IMR-90 (cell line): ENCODE data around the gene B4GALNT3. TPM values are rescaled to one million over a fixed set of nuclear protein-coding genes. Genes with fewer than 3 reads are reported as not detected.
A peak's percentile ranks its signal among the peaks of the same experiment; 100 is the strongest.

ENCODE experiments used
- ATAC-seq: fragments of 200-7000 bp; cut with Tn5 transposase; 2 replicates; pipeline ENCODE4 v1.9.1; 2020; ENCODE audit warnings: low read depth, mild to moderate bottlenecking, moderate library complexity
- BruUV-seq: library from RNA; stranded (reverse); fragments of 400-500 nt; replicated peaks from 2 replicates; lab custom pipeline; 2021; lab: Mats Ljungman, UMichigan
- CTCF ChIA-PET: fragments of 300-600 bp; formaldehyde crosslinking; extraction: SDS; loops from one replicate; lab custom pipeline; 2021; ENCODE audit warnings: antibody characterized with exemption; lab: Yijun Ruan, JAX
- POLR2A ChIA-PET: fragments of 300-600 bp; sonication (Branson Sonifier 250); formaldehyde crosslinking; loops from one replicate; lab custom pipeline; 2022; ENCODE audit warnings: antibody characterized with exemption; ENCODE audit not compliant: unreplicated experiment; lab: Charles Lee
- DNase-seq: peaks from one replicate; pipeline ENCODE4 v3.0.0; 2013
- H2AFZ ChIP-seq: replicated peaks from 2 replicates; pipeline ENCODE3; 2013; ENCODE audit warnings: low read length, mild to moderate bottlenecking; ENCODE audit not compliant: poor library complexity
- H2AK5ac ChIP-seq: 2 replicates; pipeline ENCODE4 v1.6.1; 2013; ENCODE audit warnings: low read depth, low read length, inconsistent platforms
- H2AK9ac ChIP-seq: replicated peaks from 2 replicates; pipeline ENCODE3; 2013; ENCODE audit warnings: mild to moderate bottlenecking, low read depth, low read length, moderate library complexity; ENCODE audit not compliant: poor library complexity
- H2BK120ac ChIP-seq: 2 replicates; pipeline ENCODE4 v1.6.1; 2013; ENCODE audit warnings: low read depth, low read length, inconsistent platforms
- H2BK15ac ChIP-seq: 3 replicates; pipeline ENCODE4 v1.6.1; 2013; ENCODE audit warnings: low read depth, low read length, inconsistent platforms
- H2BK20ac ChIP-seq: 2 replicates; pipeline ENCODE4 v1.6.1; 2013; ENCODE audit warnings: low read depth, mild to moderate bottlenecking, inconsistent platforms, low read length, moderate library complexity
- H2BK5ac ChIP-seq: 2 replicates; pipeline ENCODE4 v1.6.1; 2013; ENCODE audit warnings: mild to moderate bottlenecking, low read depth, low read length, inconsistent platforms; ENCODE audit not compliant: poor library complexity, severe bottlenecking
- H3K14ac ChIP-seq: replicated peaks from 2 replicates; pipeline ENCODE4 v1.6.1; 2013; ENCODE audit warnings: low read depth, low read length, inconsistent platforms
- H3K18ac ChIP-seq: 2 replicates; pipeline ENCODE4 v1.6.1; 2013; ENCODE audit warnings: low read depth, low read length, control low read depth
- H3K23ac ChIP-seq: 2 replicates; pipeline ENCODE4 v1.6.1; 2013; ENCODE audit warnings: low read depth, low read length, inconsistent platforms
- H3K27ac ChIP-seq: 2 replicates; pipeline ENCODE4 v1.5.1; 2013; ENCODE audit warnings: mild to moderate bottlenecking, control low read depth, low read length; ENCODE audit not compliant: insufficient read depth
- H3K27me3 ChIP-seq: 2 replicates; pipeline ENCODE4 v1.6.1; 2013; ENCODE audit warnings: low read length; ENCODE audit not compliant: control insufficient read depth, insufficient read depth
- H3K36me3 ChIP-seq: 2 replicates; pipeline ENCODE4 v1.6.1; 2013; ENCODE audit warnings: low read length, mixed read lengths; ENCODE audit not compliant: control insufficient read depth, insufficient read depth
- H3K4ac ChIP-seq: 2 replicates; pipeline ENCODE4 v1.6.1; 2013; ENCODE audit warnings: low read depth, low read length, inconsistent platforms
- H3K4me1 ChIP-seq: 2 replicates; pipeline ENCODE4 v1.6.1; 2013; ENCODE audit warnings: low read length, mixed read lengths; ENCODE audit not compliant: control insufficient read depth, insufficient read depth
- H3K4me2 ChIP-seq: 2 replicates; pipeline ENCODE4 v1.6.1; 2013; ENCODE audit warnings: low read depth, mild to moderate bottlenecking, control low read depth, low read length, moderate library complexity
- H3K4me3 ChIP-seq: 2 replicates; pipeline ENCODE4 v1.5.1; 2013; ENCODE audit warnings: low read depth, mild to moderate bottlenecking, control low read depth, low read length, moderate library complexity; ENCODE audit not compliant: insufficient read depth
- H3K56ac ChIP-seq: 2 replicates; pipeline ENCODE4 v1.6.1; 2013; ENCODE audit warnings: low read length, inconsistent platforms; ENCODE audit not compliant: insufficient read depth; ENCODE audit errors: extremely low read depth
- H3K79me1 ChIP-seq, 2 experiments: 2 replicates each; pipeline ENCODE4 v1.6.1; 2013; ENCODE audit warnings: low read length in 2 of 2, inconsistent platforms in 1 of 2, low read depth in 1 of 2
- H3K9ac ChIP-seq: 2 replicates; pipeline ENCODE4 v1.6.1; 2013; ENCODE audit warnings: low read depth, low read length, control low read depth
- H3K9me1 ChIP-seq: 2 replicates; pipeline ENCODE4 v1.6.1; 2013; ENCODE audit warnings: low read length, inconsistent platforms; ENCODE audit not compliant: insufficient read depth
- H3K9me3 ChIP-seq: 2 replicates; pipeline ENCODE4 v1.6.1; 2013; ENCODE audit warnings: low read length; ENCODE audit not compliant: control insufficient read depth, insufficient read depth
- H4K20me1 ChIP-seq: 2 replicates; pipeline ENCODE4 v1.6.1; 2013; ENCODE audit warnings: low read length, inconsistent platforms; ENCODE audit not compliant: insufficient read depth
- H4K5ac ChIP-seq: 2 replicates; pipeline ENCODE4 v1.6.1; 2013; ENCODE audit warnings: mild to moderate bottlenecking, low read depth, low read length, control low read depth
- H4K8ac ChIP-seq, 2 experiments: 2 replicates each; pipeline ENCODE4 v1.6.1; 2013; ENCODE audit warnings: low read depth in 2 of 2, low read length in 2 of 2, control low read depth in 1 of 2, inconsistent platforms in 1 of 2
- H4K91ac ChIP-seq: 2 replicates; pipeline ENCODE4 v1.6.1; 2013; ENCODE audit warnings: low read depth, low read length, inconsistent platforms; ENCODE audit not compliant: insufficient read depth
- ELK1 ChIP-seq: fragments of 150-350 bp; IDR thresholded peaks from 2 replicates; pipeline ENCODE4 v1.6.1; 2016; ENCODE audit warnings: low read depth, mild to moderate bottlenecking, low read length, moderate library complexity, borderline replicate concordance
- POLR2A ChIP-seq: IDR thresholded peaks from 2 replicates; pipeline ENCODE4 v1.6.1; 2012; ENCODE audit warnings: mild to moderate bottlenecking, low read depth, low read length
- RFX5 ChIP-seq: IDR thresholded peaks from 2 replicates; pipeline ENCODE4 v1.8.0; 2012; ENCODE audit warnings: low read depth, mild to moderate bottlenecking, low read length, moderate library complexity
- USF2 ChIP-seq: fragments of 150-350 bp; IDR thresholded peaks from 2 replicates; pipeline ENCODE4 v1.6.1; 2017; ENCODE audit warnings: mild to moderate bottlenecking, antibody characterized with exemption, low read length, low read depth
- WGBS, 2 experiments: methylation state at CpG; one replicate each; pipeline versions ENCODE4 v1.1.5 to v1.1.7; 2013; ENCODE audit warnings: missing lambda C conversion rate in 2 of 2; ENCODE audit not compliant: insufficient read length in 1 of 2; ENCODE audit errors: extremely low coverage in 2 of 2; 5-methylcytosine and 5-hydroxymethylcytosine counted together
- dilution Hi-C: fragments of 300-500 bp; cut with HindIII; formaldehyde crosslinking; loops from one replicate; pipeline ENCODE4 v1.14.3; 2018; ENCODE audit warnings: low sequenced_read_pairs; ENCODE audit not compliant: unreplicated experiment
- in situ Hi-C: fragments of 300-500 bp; cut with MboI; formaldehyde crosslinking; loops from 3 replicates; pipeline ENCODE4 v1.14.3; 2019; ENCODE audit warnings: low sequenced_read_pairs, inconsistent platforms, mixed read lengths
- intact Hi-C: fragments of 100-400 bp; cut with micrococcal nuclease; formaldehyde crosslinking; loops from 2 replicates; pipeline ENCODE4 v1.10.0; 2022
- polyA plus RNA-seq, 3 experiments: library from polyadenylated mRNA; depleted of rRNA; stranded (reverse); fragments of >200 nt; gene quantifications; 2 replicates each; pipeline ENCODE4 v1.2.3, GENCODE V29; 2012; ENCODE audit warnings: low replicate concordance in 1 of 3
- total RNA-seq: library from RNA; depleted of rRNA; stranded (reverse); fragments of >200 nt; gene quantifications from 2 replicates; pipeline ENCODE4 v1.2.3, GENCODE V29; 2012

B4GALNT3 gene
- total and polyA plus RNA-seq, 2 of the 4 experiments (the other 2 are of a cell fraction) = not detected

DNA sequence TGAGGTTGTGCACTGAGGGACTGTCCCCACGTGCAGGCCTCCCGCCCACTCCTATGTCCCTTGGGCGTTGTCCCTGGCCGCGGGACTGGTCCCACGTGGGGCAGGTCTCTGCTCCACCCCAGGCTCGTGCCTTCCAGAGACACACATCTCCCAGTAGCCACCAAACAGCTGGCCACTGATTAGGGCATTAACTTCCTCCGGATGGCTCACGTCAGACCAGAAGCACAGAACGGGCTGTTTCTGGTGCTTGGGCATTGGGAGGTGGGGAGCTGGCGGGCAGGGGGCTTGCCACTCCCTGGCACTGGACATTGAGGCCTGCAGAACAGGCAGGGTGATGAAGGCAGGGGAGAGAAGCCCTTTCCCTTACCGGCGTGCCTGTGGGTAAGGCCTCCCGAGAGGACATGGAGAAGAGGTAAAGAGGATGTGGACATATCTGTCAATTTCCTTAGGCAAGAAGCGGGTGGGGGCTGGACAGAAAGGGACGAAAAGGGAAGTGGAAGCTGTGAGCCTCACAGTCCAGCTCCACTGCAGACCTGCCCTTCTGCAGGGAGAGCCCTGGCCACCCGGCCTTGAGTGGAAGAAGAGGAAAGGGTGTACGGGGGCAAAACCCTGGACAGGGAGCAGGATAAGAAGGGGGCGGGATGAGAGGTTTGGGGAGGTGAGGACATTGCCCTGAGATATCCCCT is 102.3 kb downstream of the B4GALNT3 start:
- no peak overlapping the region for H2AK9ac ChIP-seq
- no peaks in the 10 kb centered on the region for H3K4me1 ChIP-seq
- H3K9me3 ChIP-seq = no peaks in the 10 kb centered on the region
- H2BK120ac ChIP-seq = no peak overlapping the region
- H3K4me3 ChIP-seq = no peak overlapping the region
- TF ChIP-seq POLR2A (no peak), USF2 (no peak), ELK1 (no peak), RFX5 (no peak)
- H3K79me1 ChIP-seq = no peaks in the 10 kb centered on the region
- 84% methylated on average over 9 of the region's 19 CpGs; no CpG with 5 or more reads in 1 of the 2 experiments for WGBS, 2 experiments
- no peak overlapping the region for H3K56ac ChIP-seq
- H3K4me2 ChIP-seq = no peak overlapping the region
- H3K27ac ChIP-seq = no peak overlapping the region
- in situ Hi-C loops = loop anchor here (10.0 kb wide), 1 partner anchor 533 kb away; no protein-coding TSS in a partner anchor
- no peak for DNase-seq
- H3K36me3 ChIP-seq = no peaks in the 10 kb centered on the region
- no peak overlapping the region for H2BK20ac ChIP-seq
- BruUV-seq = no TSS peak
- peaks cover 91% of the 10 kb centered on the region for H3K27me3 ChIP-seq
- POLR2A ChIA-PET = no interaction called here
- no peak overlapping the region for H3K14ac ChIP-seq
- H2BK5ac ChIP-seq = no peak overlapping the region
- intact Hi-C loops = no loop called here
- no peaks in the 10 kb centered on the region for H4K20me1 ChIP-seq
- H4K91ac ChIP-seq = no peak overlapping the region
- no peak overlapping the region for H4K8ac ChIP-seq
- dilution Hi-C loops = no loop called here
- no peak overlapping the region for H3K18ac ChIP-seq
- no peak overlapping the region for H2AK5ac ChIP-seq
- H3K9ac ChIP-seq = no peak overlapping the region
- no peak overlapping the region for H2BK15ac ChIP-seq
- H3K23ac ChIP-seq = no peak overlapping the region
- ATAC-seq = no peak
- CTCF ChIA-PET = no interaction called here
- H2AFZ ChIP-seq = peak overlapping the region; percentile 56
- no peak overlapping the region for H3K4ac ChIP-seq
- H4K5ac ChIP-seq = no peak overlapping the region
- no peaks in the 10 kb centered on the region for H3K9me1 ChIP-seq
